AG04449 (cell line): ENCODE measurements around the gene CDH13.

Experiments
- CTCF ChIA-PET: fragments of 350-600 bp; formaldehyde crosslinking; extraction: SDS; loops from one replicate; lab custom pipeline; 2021; ENCODE audit warnings: antibody characterized with exemption; lab: Yijun Ruan, JAX
- POLR2A ChIA-PET: fragments of 400-600, 350-600 bp; formaldehyde crosslinking; extraction: SDS; loops from one replicate; lab custom pipeline; 2020; ENCODE audit warnings: antibody characterized with exemption, inconsistent platforms; lab: Yijun Ruan, JAX
- DNase-seq: peaks from one replicate; pipeline ENCODE4 v3.0.0-alpha.2; 2010; ENCODE audit warnings: low read depth, low spot score
- H3K4me3 ChIP-seq: 2 replicates; pipeline ENCODE4 v1.5.1; 2011; ENCODE audit warnings: low read depth, mild to moderate bottlenecking, control low read depth, low read length
- CTCF ChIP-seq: IDR thresholded peaks from one replicate; pipeline ENCODE4 v1.5.1; 2011; ENCODE audit warnings: mild to moderate bottlenecking, moderate library complexity, low read length, control low read depth, inconsistent platforms; ENCODE audit not compliant: insufficient read depth; ENCODE audit errors: missing control alignments

CDH13 gene

GRCh38 chr16:83826146-83826913 is 1199.6 kb downstream of the CDH13 start:
- ChIA-PET POLR2A (no interaction called here), CTCF (interaction anchor here (0.6 to 4.8 kb wide), 30 partner anchors 9 to 378 kb away, joined by 3 to 48 read pairs (median 4); no protein-coding TSS in a partner anchor)
- TF ChIP-seq CTCF = peak; percentile 94
- no peak overlapping the region for H3K4me3 ChIP-seq
- DNase-seq = no peak

GRCh38 chr16:83830091-83830768 is 1203.5 kb downstream of the CDH13 start:
- CTCF ChIA-PET = no interaction called here
- TF ChIP-seq CTCF = no peak
- POLR2A ChIA-PET = no interaction called here
- no peak for DNase-seq
- H3K4me3 ChIP-seq = no peak overlapping the region

GRCh38 chr16:83830769-83831455 is 1204.1 kb downstream of the CDH13 start:
- no peak for TF ChIP-seq CTCF
- CTCF ChIA-PET = no interaction called here
- no peak for DNase-seq
- no peak overlapping the region for H3K4me3 ChIP-seq
- POLR2A ChIA-PET = no interaction called here

- POLR2A ChIA-PET = no interaction called here
- no peak for DNase-seq
- no peak overlapping the region for H3K4me3 ChIP-seq
- CTCF ChIA-PET = interaction anchor here (1.3 kb wide), 1 partner anchor 8 kb away, joined by 4 read pairs; no protein-coding TSS in a partner anchor
- TF ChIP-seq CTCF = no peak
Observed at GRCh38 chr16:83831456-83831987, 1204.8 kb downstream of the CDH13 start.

GRCh38 chr16:83833921-83834320 is 1207.2 kb downstream of the CDH13 start:
- POLR2A ChIA-PET = no interaction called here
- no peak for DNase-seq
- TF ChIP-seq CTCF = no peak
- no peak overlapping the region for H3K4me3 ChIP-seq
- CTCF ChIA-PET = interaction anchor here (4.8 kb wide), 1 partner anchor 9 kb away, joined by 39 read pairs; no protein-coding TSS in a partner anchor
